SK-N-SH (cell line): Measurements from ENCODE around the gene FSIP1. TPM values are rescaled to one million over a fixed set of nuclear protein-coding genes. Genes with fewer than 3 reads are reported as not detected.

Experiments
- CTCF ChIA-PET: fragments of 300-600, 350-600 bp; formaldehyde crosslinking; extraction: SDS; loops from one replicate; lab custom pipeline; 2021; lab: Yijun Ruan, JAX
- POLR2A ChIA-PET: fragments of 350-600 bp; sonication (Branson Sonifier 250); formaldehyde crosslinking; extraction: SDS; loops from one replicate; lab custom pipeline; 2020; ENCODE audit warnings: antibody characterized with exemption, inconsistent platforms; lab: Yijun Ruan, JAX
- DNase-seq: peaks from one replicate; pipeline ENCODE4 v3.0.0; 2012
- H2AFZ ChIP-seq: fragments of 200-600 bp; sonication (generic); 2 replicates; pipeline ENCODE4 v1.8.1; 2016; ENCODE audit warnings: antibody characterized with exemption, mild to moderate bottlenecking, low read depth
- H3F3A ChIP-seq: fragments of 200-600 bp; sonication (generic); replicated peaks from 2 replicates; pipeline ENCODE3; 2016; ENCODE audit warnings: antibody characterized with exemption, mild to moderate bottlenecking; ENCODE audit not compliant: insufficient read depth
- H3K27ac ChIP-seq, 2 experiments: fragments of 200-500 bp in 1 of 2; fragments of 200-600 bp in 1 of 2; sonication (Bioruptor generic) in 1 of 2; sonication (generic), shearing (Covaris generic) in 1 of 2; 2 replicates each; pipeline versions ENCODE4 v1.5.1 to v1.6.1; 2014 to 2016; ENCODE audit warnings: low read depth in 2 of 2, inconsistent platforms in 1 of 2, low read length in 1 of 2, mild to moderate bottlenecking in 1 of 2, mixed read lengths in 1 of 2
- H3K27me3 ChIP-seq: fragments of 200-600 bp; sonication (generic), shearing (Covaris generic); 2 replicates; pipeline ENCODE4 v1.6.1; 2016; ENCODE audit warnings: mixed run types; ENCODE audit not compliant: insufficient read depth
- H3K36me3 ChIP-seq, 2 experiments: fragments of 200-500 bp in 1 of 2; fragments of 200-600 bp in 1 of 2; sonication (Bioruptor generic) in 1 of 2; sonication (generic) in 1 of 2; replicated peaks in 1 of 2; 2 replicates each; pipeline versions ENCODE3 to v1.5.1; 2014 to 2016; ENCODE audit warnings: low read length in 1 of 2, mild to moderate bottlenecking in 1 of 2; ENCODE audit not compliant: insufficient read depth in 2 of 2, control insufficient read depth in 1 of 2
- H3K4me1 ChIP-seq, 2 experiments: fragments of 200-500 bp in 1 of 2; fragments of 200-600 bp in 1 of 2; sonication (Bioruptor generic) in 1 of 2; sonication (generic), shearing (Covaris generic) in 1 of 2; 2 replicates each; pipeline versions ENCODE4 v1.5.1 to v1.6.1; 2014 to 2016; ENCODE audit warnings: low read depth in 1 of 2, low read length in 1 of 2, mixed run types in 1 of 2; ENCODE audit not compliant: insufficient read depth in 2 of 2, control insufficient read depth in 1 of 2
- H3K4me2 ChIP-seq: fragments of 200-600 bp; sonication (generic), shearing (Covaris generic); 2 replicates; pipeline ENCODE4 v1.6.1; 2017; ENCODE audit warnings: mixed run types
- H3K4me3 ChIP-seq, 2 experiments: fragments of 200-500 bp in 1 of 2; fragments of 200-600 bp in 1 of 2; sonication (Bioruptor generic) in 1 of 2; sonication (generic), shearing (Covaris generic) in 1 of 2; 2 replicates each; pipeline versions ENCODE4 v1.5.1 to v1.8.1; 2014 to 2016; ENCODE audit warnings: low read depth in 2 of 2, inconsistent platforms in 1 of 2, low read length in 1 of 2, mild to moderate bottlenecking in 1 of 2, mixed read lengths in 1 of 2, moderate library complexity in 1 of 2
- H3K79me2 ChIP-seq: fragments of 200-600 bp; sonication (generic); 2 replicates; pipeline ENCODE4 v1.8.1; 2017; ENCODE audit warnings: mild to moderate bottlenecking; ENCODE audit not compliant: insufficient read depth
- H3K9ac ChIP-seq: fragments of 200-600 bp; sonication (generic); 2 replicates; pipeline ENCODE4 v1.6.1; 2017; ENCODE audit warnings: mixed run types
- H3K9me2 ChIP-seq: fragments of 200-600 bp; sonication (generic); 2 replicates; pipeline ENCODE4 v1.6.1; 2017; ENCODE audit warnings: mixed run types
- H3K9me3 ChIP-seq: fragments of 200-600 bp; sonication (generic); 2 replicates; pipeline ENCODE4 v1.6.1; 2017; ENCODE audit warnings: mixed run types, mild to moderate bottlenecking, moderate library complexity
- H4K20me1 ChIP-seq: fragments of 200-600 bp; sonication (generic); 2 replicates; pipeline ENCODE4 v1.6.1; 2017; ENCODE audit warnings: mild to moderate bottlenecking, mixed run types; ENCODE audit not compliant: insufficient read depth
- ELF1 ChIP-seq: IDR thresholded peaks from 2 replicates; pipeline ENCODE4 v1.4.0; 2012
- EP300 ChIP-seq, 2 experiments: IDR thresholded peaks; 2 replicates each; pipeline versions ENCODE4 v1.4.0 to v1.6.1; 2012; ENCODE audit warnings: borderline replicate concordance in 1 of 2, low read depth in 1 of 2, low read length in 1 of 2
- GABPA ChIP-seq: IDR thresholded peaks from 2 replicates; pipeline ENCODE4 v1.4.0; 2012; ENCODE audit warnings: low read depth, mild to moderate bottlenecking
- JUND ChIP-seq: IDR thresholded peaks from 2 replicates; pipeline ENCODE4 v1.4.0; 2012
- MXI1 ChIP-seq: IDR thresholded peaks from 2 replicates; pipeline ENCODE4 v1.6.1; 2012; ENCODE audit warnings: mild to moderate bottlenecking, low read depth, low read length, improper control_type of control experiment
- NFIC ChIP-seq: IDR thresholded peaks from 2 replicates; pipeline ENCODE4 v1.4.0; 2012; ENCODE audit warnings: borderline replicate concordance
- NRF1 ChIP-seq: IDR thresholded peaks from 2 replicates; pipeline ENCODE4 v1.6.1; 2012; ENCODE audit warnings: low read depth, mild to moderate bottlenecking, low read length
- RCOR1 ChIP-seq: fragments of 150-350 bp; IDR thresholded peaks from 2 replicates; pipeline ENCODE4 v1.6.1; 2017; ENCODE audit warnings: antibody characterized with exemption, low read length
- TAF1 ChIP-seq: IDR thresholded peaks from 2 replicates; pipeline ENCODE4 v1.6.1; 2012; ENCODE audit warnings: low read depth, mild to moderate bottlenecking, low read length, moderate library complexity, borderline replicate concordance
- TEAD4 ChIP-seq: IDR thresholded peaks from 2 replicates; pipeline ENCODE4 v1.4.0; 2012; ENCODE audit warnings: mild to moderate bottlenecking, borderline replicate concordance; ENCODE audit not compliant: insufficient read depth
- YY1 ChIP-seq: IDR thresholded peaks from 2 replicates; pipeline ENCODE4 v1.4.0; 2012; ENCODE audit warnings: low read depth, mild to moderate bottlenecking
- WGBS: methylation state at CpG from one replicate; pipeline ENCODE4 v1.1.6; 2017; ENCODE audit warnings: low lambda C conversion rate; 5-methylcytosine and 5-hydroxymethylcytosine counted together
- polyA plus RNA-seq, 3 experiments: library from polyadenylated mRNA; depleted of rRNA; stranded (reverse); fragments of >200 nt; gene quantifications; 2 replicates each; pipeline ENCODE4 v1.2.3, GENCODE V29; 2012
- TF ChIP-seq, protein P1 (sequence below): IDR thresholded peaks from 2 replicates; pipeline ENCODE4 v1.4.0; 2012; ENCODE audit warnings: low read depth
- TF ChIP-seq, protein P2 (sequence below): IDR thresholded peaks from 2 replicates; pipeline ENCODE4; 2012
- TF ChIP-seq, protein P3 (sequence below): fragments of 150-350 bp; IDR thresholded peaks from 2 replicates; pipeline ENCODE4 v1.6.1; 2017; ENCODE audit warnings: antibody characterized with exemption, low read length, low read depth, borderline replicate concordance
- TF ChIP-seq, protein P4 (sequence below): fragments of 200-600 bp; sonication (generic); IDR thresholded peaks from 2 replicates; pipeline ENCODE4 v1.6.1; 2017; ENCODE audit warnings: antibody characterized with exemption, mild to moderate bottlenecking, moderate library complexity
- TF ChIP-seq, protein P5 (sequence below): IDR thresholded peaks from 2 replicates; pipeline ENCODE4 v1.6.1; 2012; ENCODE audit warnings: mild to moderate bottlenecking, low read depth, low read length, moderate library complexity

Gene FSIP1
- polyA plus RNA-seq, 1 of the 3 experiments (the other 2 are of a cell fraction), result 0.43 TPM

DNA sequence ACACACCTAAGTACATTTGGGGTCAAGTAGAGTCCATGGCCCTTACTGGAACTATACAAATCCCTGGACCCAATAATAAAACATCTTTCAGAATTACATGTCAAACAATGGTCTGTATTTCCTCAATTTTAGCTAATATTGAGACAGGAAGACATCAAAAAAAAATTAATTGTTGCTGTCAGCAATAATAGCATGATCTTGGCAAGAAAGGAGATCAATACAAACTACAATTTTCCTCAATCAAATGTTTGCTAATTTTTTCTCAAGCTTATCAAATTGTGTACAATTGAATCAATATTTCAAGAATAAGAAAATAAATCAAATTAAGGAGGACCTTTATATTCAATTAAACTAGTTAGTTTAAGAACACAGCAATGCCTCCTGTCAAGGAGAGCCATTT lies 62.6 kb downstream of the FSIP1 start:
- H3K4me2 ChIP-seq, result peak overlapping the region; percentile 61; the same call in 1 of the 2 replicates
- POLR2A ChIA-PET, result no interaction called here

DNA sequence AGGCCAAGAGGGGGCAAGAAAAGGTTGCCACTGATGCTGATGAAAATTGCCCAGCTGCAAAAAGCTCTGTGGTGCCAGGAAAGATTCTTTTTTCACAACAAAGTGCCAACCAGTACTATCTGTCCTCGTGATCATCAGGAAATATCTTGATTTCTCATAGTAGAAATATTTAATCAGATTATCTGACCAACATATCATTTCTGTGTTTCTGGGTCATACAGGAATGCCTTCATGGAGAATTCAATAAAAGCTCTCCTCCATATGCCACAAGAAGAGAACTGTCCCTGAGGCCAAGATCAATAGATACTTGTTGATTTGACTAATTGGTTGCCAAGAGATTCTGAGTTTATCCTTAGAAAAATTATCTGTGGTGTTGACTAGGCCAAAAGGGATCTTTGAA lies 63.5 kb downstream of the FSIP1 start:
- 29% methylated on average over 1 of the region's 1 CpG for WGBS
- DNase-seq, result peak; percentile 11
- ChIA-PET CTCF (interaction anchor here (1.0 to 1.9 kb wide), 6 partner anchors 17 to 125 kb away, joined by 3 to 16 read pairs (median 3); no protein-coding TSS in a partner anchor), POLR2A (no interaction called here)
- H3K27me3 ChIP-seq, result no peaks in the 10 kb centered on the region
- H3K9me3 ChIP-seq, result no peaks in the 10 kb centered on the region
- H3K27ac ChIP-seq, result peak overlapping the region; percentile 86 to 89; a peak in 3 of 4 replicates
- no peak overlapping the region for H2AFZ ChIP-seq
- H3K4me1 ChIP-seq, result peaks cover 13% of the 10 kb centered on the region in 2 experiments
- peaks cover 26% of the 10 kb centered on the region for H3F3A ChIP-seq
- H3K9ac ChIP-seq, result no peak overlapping the region
- no peaks in the 10 kb centered on the region for H3K36me3 ChIP-seq
- no peaks in the 10 kb centered on the region for H4K20me1 ChIP-seq
- H3K4me2 ChIP-seq, result peak overlapping the region; percentile 61; the same call in 1 of the 2 replicates
- no peaks in the 10 kb centered on the region for H3K79me2 ChIP-seq
- H3K9me2 ChIP-seq, result no peaks in the 10 kb centered on the region
- H3K4me3 ChIP-seq, result no peak overlapping the region
- TF ChIP-seq TEAD4 (peak; percentile 88), YY1 (no peak), ELF1 (0 out of 2 replicates have a peak, but pooled peaks have one; percentile 9), MXI1 (no peak), GABPA (no peak), EP300 (IDR thresholded peaks at IDR 0.05; ENCODE audit: borderline replicate concordance in 1 of 2, low read depth in 1 of 2, low read length in 1 of 2) (peak; percentile 32 to 81; a peak in 2 of 4 replicates), NFIC (peak; percentile 65), JUND (peak; percentile 85), TAF1 (no peak), NRF1 (no peak)
- TF ChIP-seq, protein P1, sequence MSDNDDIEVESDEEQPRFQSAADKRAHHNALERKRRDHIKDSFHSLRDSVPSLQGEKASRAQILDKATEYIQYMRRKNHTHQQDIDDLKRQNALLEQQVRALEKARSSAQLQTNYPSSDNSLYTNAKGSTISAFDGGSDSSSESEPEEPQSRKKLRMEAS, result no peak
- TF ChIP-seq, protein P2, sequence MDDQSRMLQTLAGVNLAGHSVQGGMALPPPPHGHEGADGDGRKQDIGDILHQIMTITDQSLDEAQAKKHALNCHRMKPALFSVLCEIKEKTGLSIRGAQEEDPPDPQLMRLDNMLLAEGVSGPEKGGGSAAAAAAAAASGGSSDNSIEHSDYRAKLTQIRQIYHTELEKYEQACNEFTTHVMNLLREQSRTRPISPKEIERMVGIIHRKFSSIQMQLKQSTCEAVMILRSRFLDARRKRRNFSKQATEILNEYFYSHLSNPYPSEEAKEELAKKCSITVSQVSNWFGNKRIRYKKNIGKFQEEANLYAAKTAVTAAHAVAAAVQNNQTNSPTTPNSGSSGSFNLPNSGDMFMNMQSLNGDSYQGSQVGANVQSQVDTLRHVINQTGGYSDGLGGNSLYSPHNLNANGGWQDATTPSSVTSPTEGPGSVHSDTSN, result peak; percentile 58
- TF ChIP-seq, protein P3, sequence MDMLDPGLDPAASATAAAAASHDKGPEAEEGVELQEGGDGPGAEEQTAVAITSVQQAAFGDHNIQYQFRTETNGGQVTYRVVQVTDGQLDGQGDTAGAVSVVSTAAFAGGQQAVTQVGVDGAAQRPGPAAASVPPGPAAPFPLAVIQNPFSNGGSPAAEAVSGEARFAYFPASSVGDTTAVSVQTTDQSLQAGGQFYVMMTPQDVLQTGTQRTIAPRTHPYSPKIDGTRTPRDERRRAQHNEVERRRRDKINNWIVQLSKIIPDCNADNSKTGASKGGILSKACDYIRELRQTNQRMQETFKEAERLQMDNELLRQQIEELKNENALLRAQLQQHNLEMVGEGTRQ, result no peak

More for the DNA sequence above, 62.6 kb downstream of the FSIP1 start:
- Histone ChIP-seq H3K9ac (peak overlapping the region; percentile 49; the same call in 1 of the 2 replicates), H2AFZ (peak overlapping the region; percentile 58; the same call in 1 of the 2 replicates), H3K4me3 (no peak overlapping the region; a peak in 1 of 4 replicates)
- TF ChIP-seq, protein P4, sequence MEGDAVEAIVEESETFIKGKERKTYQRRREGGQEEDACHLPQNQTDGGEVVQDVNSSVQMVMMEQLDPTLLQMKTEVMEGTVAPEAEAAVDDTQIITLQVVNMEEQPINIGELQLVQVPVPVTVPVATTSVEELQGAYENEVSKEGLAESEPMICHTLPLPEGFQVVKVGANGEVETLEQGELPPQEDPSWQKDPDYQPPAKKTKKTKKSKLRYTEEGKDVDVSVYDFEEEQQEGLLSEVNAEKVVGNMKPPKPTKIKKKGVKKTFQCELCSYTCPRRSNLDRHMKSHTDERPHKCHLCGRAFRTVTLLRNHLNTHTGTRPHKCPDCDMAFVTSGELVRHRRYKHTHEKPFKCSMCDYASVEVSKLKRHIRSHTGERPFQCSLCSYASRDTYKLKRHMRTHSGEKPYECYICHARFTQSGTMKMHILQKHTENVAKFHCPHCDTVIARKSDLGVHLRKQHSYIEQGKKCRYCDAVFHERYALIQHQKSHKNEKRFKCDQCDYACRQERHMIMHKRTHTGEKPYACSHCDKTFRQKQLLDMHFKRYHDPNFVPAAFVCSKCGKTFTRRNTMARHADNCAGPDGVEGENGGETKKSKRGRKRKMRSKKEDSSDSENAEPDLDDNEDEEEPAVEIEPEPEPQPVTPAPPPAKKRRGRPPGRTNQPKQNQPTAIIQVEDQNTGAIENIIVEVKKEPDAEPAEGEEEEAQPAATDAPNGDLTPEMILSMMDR, result no peak
- TF ChIP-seq, protein P5, sequence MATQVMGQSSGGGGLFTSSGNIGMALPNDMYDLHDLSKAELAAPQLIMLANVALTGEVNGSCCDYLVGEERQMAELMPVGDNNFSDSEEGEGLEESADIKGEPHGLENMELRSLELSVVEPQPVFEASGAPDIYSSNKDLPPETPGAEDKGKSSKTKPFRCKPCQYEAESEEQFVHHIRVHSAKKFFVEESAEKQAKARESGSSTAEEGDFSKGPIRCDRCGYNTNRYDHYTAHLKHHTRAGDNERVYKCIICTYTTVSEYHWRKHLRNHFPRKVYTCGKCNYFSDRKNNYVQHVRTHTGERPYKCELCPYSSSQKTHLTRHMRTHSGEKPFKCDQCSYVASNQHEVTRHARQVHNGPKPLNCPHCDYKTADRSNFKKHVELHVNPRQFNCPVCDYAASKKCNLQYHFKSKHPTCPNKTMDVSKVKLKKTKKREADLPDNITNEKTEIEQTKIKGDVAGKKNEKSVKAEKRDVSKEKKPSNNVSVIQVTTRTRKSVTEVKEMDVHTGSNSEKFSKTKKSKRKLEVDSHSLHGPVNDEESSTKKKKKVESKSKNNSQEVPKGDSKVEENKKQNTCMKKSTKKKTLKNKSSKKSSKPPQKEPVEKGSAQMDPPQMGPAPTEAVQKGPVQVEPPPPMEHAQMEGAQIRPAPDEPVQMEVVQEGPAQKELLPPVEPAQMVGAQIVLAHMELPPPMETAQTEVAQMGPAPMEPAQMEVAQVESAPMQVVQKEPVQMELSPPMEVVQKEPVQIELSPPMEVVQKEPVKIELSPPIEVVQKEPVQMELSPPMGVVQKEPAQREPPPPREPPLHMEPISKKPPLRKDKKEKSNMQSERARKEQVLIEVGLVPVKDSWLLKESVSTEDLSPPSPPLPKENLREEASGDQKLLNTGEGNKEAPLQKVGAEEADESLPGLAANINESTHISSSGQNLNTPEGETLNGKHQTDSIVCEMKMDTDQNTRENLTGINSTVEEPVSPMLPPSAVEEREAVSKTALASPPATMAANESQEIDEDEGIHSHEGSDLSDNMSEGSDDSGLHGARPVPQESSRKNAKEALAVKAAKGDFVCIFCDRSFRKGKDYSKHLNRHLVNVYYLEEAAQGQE, result no peak
- TF ChIP-seq RCOR1 (no peak), GABPA (no peak), MXI1 (no peak), YY1 (no peak)
- TF ChIP-seq, all 33 proteins: peak for 0
- H3K79me2 ChIP-seq, result no peaks in the 10 kb centered on the region
- no peaks in the 10 kb centered on the region for H4K20me1 ChIP-seq
- no peak for DNase-seq
- no peaks in the 10 kb centered on the region for H3K27me3 ChIP-seq
- peaks cover 26% of the 10 kb centered on the region for H3F3A ChIP-seq
- peaks cover 13% of the 10 kb centered on the region in 2 experiments for H3K4me1 ChIP-seq
- H3K9me2 ChIP-seq, result no peaks in the 10 kb centered on the region
- H3K27ac ChIP-seq, result peak overlapping the region; percentile 86 to 89; a peak in 3 of 4 replicates
- no peaks in the 10 kb centered on the region for H3K36me3 ChIP-seq
- CTCF ChIA-PET, result interaction anchor here (0.9 to 1.9 kb wide), 6 partner anchors 19 to 126 kb away, joined by 3 to 16 read pairs (median 3); no protein-coding TSS in a partner anchor
- no peaks in the 10 kb centered on the region for H3K9me3 ChIP-seq
